Osteocyte (in vitro differentiated cells): ENCODE data around the gene OTX2. TPM values are rescaled to one million over a fixed set of nuclear protein-coding genes. Genes with fewer than 3 reads are reported as not detected.

Experiments
- DNase-seq: peaks from one replicate; pipeline ENCODE4 v3.0.0; 2021; ENCODE audit warnings: mixed read lengths; ENCODE audit not compliant: unreplicated experiment; ENCODE audit errors: extremely low spot score
- H3K27ac Mint-ChIP-seq: one replicate; pipeline ENCODE4 v1.8.0; 2021; ENCODE audit warnings: mild to moderate bottlenecking, mixed read lengths; ENCODE audit not compliant: unreplicated experiment
- H3K27me3 Mint-ChIP-seq: one replicate; pipeline ENCODE4 v1.8.0; 2021; ENCODE audit warnings: mixed read lengths; ENCODE audit not compliant: unreplicated experiment
- H3K36me3 Mint-ChIP-seq: one replicate; pipeline ENCODE4 v1.8.0; 2021; ENCODE audit warnings: mixed read lengths; ENCODE audit not compliant: unreplicated experiment
- H3K4me1 Mint-ChIP-seq: one replicate; pipeline ENCODE4 v1.8.0; 2021; ENCODE audit warnings: mixed read lengths; ENCODE audit not compliant: unreplicated experiment
- H3K4me3 Mint-ChIP-seq: one replicate; pipeline ENCODE4 v1.8.0; 2021; ENCODE audit warnings: mild to moderate bottlenecking, moderate library complexity, mixed read lengths; ENCODE audit not compliant: unreplicated experiment
- H3K9me3 Mint-ChIP-seq: one replicate; pipeline ENCODE4 v1.8.0; 2021; ENCODE audit warnings: mixed read lengths; ENCODE audit not compliant: unreplicated experiment
- CTCF ChIP-seq: fragments of 200-600 bp; sonication (generic); IDR thresholded peaks from 2 replicates; pipeline ENCODE4 v1.5.0; 2021; ENCODE audit warnings: antibody characterized with exemption, mild to moderate bottlenecking, moderate library complexity
- total RNA-seq: library from RNA; stranded (reverse); gene quantifications from 2 replicates; pipeline ENCODE4 v1.2.1, GENCODE V29; 2021

Gene OTX2
- total RNA-seq, 1 donor from 2014 or later: not detected

GRCh38 chr14:56846970-56847930 lies 37.0 kb upstream of the OTX2 start:
- no peak overlapping the region for H3K27ac Mint-ChIP-seq
- H3K27me3 Mint-ChIP-seq: peaks cover 7% of the 10 kb centered on the region
- no peak for DNase-seq
- H3K36me3 Mint-ChIP-seq: no peaks in the 10 kb centered on the region
- no peaks in the 10 kb centered on the region for H3K4me1 Mint-ChIP-seq
- H3K9me3 Mint-ChIP-seq: no peaks in the 10 kb centered on the region
- no peak overlapping the region for H3K4me3 Mint-ChIP-seq
- TF ChIP-seq CTCF: no peak

- no peak overlapping the region for H3K4me3 Mint-ChIP-seq
- H3K27ac Mint-ChIP-seq: no peak overlapping the region
- H3K27me3 Mint-ChIP-seq: peaks cover 5% of the 10 kb centered on the region
- DNase-seq: no peak
- TF ChIP-seq CTCF: no peak
- H3K36me3 Mint-ChIP-seq: no peaks in the 10 kb centered on the region
- no peaks in the 10 kb centered on the region for H3K4me1 Mint-ChIP-seq
- no peaks in the 10 kb centered on the region for H3K9me3 Mint-ChIP-seq
Measured at GRCh38 chr14:56844406-56845002, 34.2 kb upstream of the OTX2 start.

GRCh38 chr14:56841611-56842010 lies 31.3 kb upstream of the OTX2 start:
- no peak for DNase-seq
- no peaks in the 10 kb centered on the region for H3K4me1 Mint-ChIP-seq
- H3K9me3 Mint-ChIP-seq: no peaks in the 10 kb centered on the region
- H3K27me3 Mint-ChIP-seq: peaks cover 2% of the 10 kb centered on the region
- TF ChIP-seq CTCF: no peak
- no peaks in the 10 kb centered on the region for H3K36me3 Mint-ChIP-seq
- no peak overlapping the region for H3K27ac Mint-ChIP-seq
- no peak overlapping the region for H3K4me3 Mint-ChIP-seq

- Mint-ChIP-seq H3K27me3 (peaks cover 2% of the 10 kb centered on the region), H3K9me3 (no peaks in the 10 kb centered on the region), H3K4me3 (no peak overlapping the region), H3K4me1 (no peaks in the 10 kb centered on the region), H3K36me3 (no peaks in the 10 kb centered on the region), H3K27ac (no peak overlapping the region)
- DNase-seq: no peak
- TF ChIP-seq CTCF: no peak
Measured at GRCh38 chr14:56840221-56840620, 29.9 kb upstream of the OTX2 start.

DNA sequence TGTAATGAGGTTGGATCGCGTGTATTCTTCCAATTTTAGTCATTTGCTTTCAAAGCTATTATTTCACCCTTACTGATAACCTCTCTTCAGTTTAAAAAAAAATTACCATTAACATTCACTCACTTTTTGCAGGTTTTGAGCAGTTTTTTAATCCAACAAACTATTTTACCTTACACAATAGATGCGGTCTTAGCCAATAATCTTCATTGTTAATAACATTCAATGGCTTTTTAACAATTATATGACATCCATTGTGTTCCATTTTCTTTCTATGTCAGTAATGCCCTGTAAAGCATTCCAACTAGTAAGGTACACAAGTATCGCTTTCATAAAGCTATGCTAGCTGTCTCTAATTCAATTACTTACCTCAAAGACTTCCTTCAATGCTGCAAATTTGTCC lies 18.9 kb upstream of the OTX2 start:
- TF ChIP-seq CTCF: no peak
- no peak for DNase-seq

More for the DNA sequence above, 18.9 kb upstream of the OTX2 start:
- Mint-ChIP-seq H3K36me3 (no peaks in the 10 kb centered on the region), H3K27ac (no peak overlapping the region), H3K4me3 (no peak overlapping the region), H3K27me3 (peaks cover 5% of the 10 kb centered on the region), H3K4me1 (no peaks in the 10 kb centered on the region), H3K9me3 (no peaks in the 10 kb centered on the region)
